Measurements from ENCODE around the gene SRD5A3.

DNA sequence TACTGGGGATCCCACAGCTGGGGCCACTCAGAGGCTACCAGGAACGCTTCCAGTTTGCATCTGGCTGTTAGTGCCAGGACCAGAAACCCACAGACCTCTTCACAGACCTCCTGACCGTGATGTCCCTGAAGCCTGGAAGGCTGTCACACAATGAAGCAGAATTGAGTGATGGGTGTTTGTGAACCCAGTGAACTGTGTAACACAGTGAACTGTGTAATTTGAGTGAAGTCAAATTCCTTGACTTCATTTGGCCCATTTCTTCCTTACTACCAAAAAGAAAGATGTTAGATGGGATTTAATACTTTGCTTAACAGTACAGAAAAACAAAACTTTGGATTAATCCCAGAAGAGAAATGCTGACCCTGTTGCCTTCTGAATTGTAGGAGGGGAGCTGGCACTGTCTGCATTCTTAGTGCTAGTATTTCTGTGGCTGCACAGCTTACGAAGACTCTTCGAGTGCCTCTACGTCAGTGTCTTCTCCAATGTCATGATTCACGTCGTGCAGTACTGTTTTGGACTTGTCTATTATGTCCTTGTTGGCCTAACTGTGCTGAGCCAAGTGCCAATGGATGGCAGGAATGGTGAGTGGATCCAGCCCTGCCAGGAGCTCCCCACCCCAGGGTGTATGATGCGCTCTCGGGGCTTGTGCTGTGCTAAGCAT is 17.8 kb downstream of the SRD5A3 start:
- TF ChIP-seq, protein P1, sequence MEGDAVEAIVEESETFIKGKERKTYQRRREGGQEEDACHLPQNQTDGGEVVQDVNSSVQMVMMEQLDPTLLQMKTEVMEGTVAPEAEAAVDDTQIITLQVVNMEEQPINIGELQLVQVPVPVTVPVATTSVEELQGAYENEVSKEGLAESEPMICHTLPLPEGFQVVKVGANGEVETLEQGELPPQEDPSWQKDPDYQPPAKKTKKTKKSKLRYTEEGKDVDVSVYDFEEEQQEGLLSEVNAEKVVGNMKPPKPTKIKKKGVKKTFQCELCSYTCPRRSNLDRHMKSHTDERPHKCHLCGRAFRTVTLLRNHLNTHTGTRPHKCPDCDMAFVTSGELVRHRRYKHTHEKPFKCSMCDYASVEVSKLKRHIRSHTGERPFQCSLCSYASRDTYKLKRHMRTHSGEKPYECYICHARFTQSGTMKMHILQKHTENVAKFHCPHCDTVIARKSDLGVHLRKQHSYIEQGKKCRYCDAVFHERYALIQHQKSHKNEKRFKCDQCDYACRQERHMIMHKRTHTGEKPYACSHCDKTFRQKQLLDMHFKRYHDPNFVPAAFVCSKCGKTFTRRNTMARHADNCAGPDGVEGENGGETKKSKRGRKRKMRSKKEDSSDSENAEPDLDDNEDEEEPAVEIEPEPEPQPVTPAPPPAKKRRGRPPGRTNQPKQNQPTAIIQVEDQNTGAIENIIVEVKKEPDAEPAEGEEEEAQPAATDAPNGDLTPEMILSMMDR (IDR thresholded peaks at IDR 0.05; ENCODE audit: low read depth, low read length, missing input control): no peak
- no peak for TF ChIP-seq YY1 (IDR thresholded peaks at IDR 0.05)
- TF ChIP-seq RAD21 (IDR thresholded peaks at IDR 0.05): no peak
- no peak for TF ChIP-seq TAF1 (conservative IDR thresholded peaks at IDR 0.05)
- TF ChIP-seq, protein P2, sequence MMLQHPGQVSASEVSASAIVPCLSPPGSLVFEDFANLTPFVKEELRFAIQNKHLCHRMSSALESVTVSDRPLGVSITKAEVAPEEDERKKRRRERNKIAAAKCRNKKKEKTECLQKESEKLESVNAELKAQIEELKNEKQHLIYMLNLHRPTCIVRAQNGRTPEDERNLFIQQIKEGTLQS (IDR thresholded peaks at IDR 0.05): no peak
- TF ChIP-seq EGR1 (IDR thresholded peaks at IDR 0.05; ENCODE audit: low read depth in 2 of 2): no peak
- TF ChIP-seq SP1 (IDR thresholded peaks at IDR 0.05): no peak
- TF ChIP-seq, protein P3, sequence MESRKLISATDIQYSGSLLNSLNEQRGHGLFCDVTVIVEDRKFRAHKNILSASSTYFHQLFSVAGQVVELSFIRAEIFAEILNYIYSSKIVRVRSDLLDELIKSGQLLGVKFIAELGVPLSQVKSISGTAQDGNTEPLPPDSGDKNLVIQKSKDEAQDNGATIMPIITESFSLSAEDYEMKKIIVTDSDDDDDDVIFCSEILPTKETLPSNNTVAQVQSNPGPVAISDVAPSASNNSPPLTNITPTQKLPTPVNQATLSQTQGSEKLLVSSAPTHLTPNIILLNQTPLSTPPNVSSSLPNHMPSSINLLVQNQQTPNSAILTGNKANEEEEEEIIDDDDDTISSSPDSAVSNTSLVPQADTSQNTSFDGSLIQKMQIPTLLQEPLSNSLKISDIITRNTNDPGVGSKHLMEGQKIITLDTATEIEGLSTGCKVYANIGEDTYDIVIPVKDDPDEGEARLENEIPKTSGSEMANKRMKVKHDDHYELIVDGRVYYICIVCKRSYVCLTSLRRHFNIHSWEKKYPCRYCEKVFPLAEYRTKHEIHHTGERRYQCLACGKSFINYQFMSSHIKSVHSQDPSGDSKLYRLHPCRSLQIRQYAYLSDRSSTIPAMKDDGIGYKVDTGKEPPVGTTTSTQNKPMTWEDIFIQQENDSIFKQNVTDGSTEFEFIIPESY (IDR thresholded peaks at IDR 0.05): no peak

All from liver (tissue), 3 donors.